K562 (cell line): ENCODE measurements around the gene SLC25A20. TPM values are rescaled to one million over a fixed set of nuclear protein-coding genes. Genes with fewer than 3 reads are reported as not detected.

ENCODE experiments used
- ATAC-seq: fragments of 200-7000 bp; cut with Tn5 transposase; 3 replicates; pipeline ENCODE4 v1.9.1; 2020; ENCODE audit warnings: moderate library complexity
- BruUV-seq: library from RNA; stranded (reverse); fragments of 400-500 nt; replicated peaks from 2 replicates; lab custom pipeline; 2021; lab: Mats Ljungman, UMichigan
- CTCF ChIA-PET: fragments of 300-600 bp; formaldehyde crosslinking; extraction: SDS; loops from one replicate; lab custom pipeline; 2021; ENCODE audit warnings: low intra/inter-chr PET ratio; lab: Yijun Ruan, JAX
- POLR2A ChIA-PET: fragments of 300-600, 350-650 bp; sonication (Branson Sonifier 250); formaldehyde crosslinking; extraction: SDS; loops from one replicate; lab custom pipeline; 2021; ENCODE audit warnings: antibody characterized with exemption, inconsistent platforms; lab: Yijun Ruan, JAX
- DNase-seq, 4 experiments: peaks; one replicate each; pipeline versions ENCODE4 v3.0.0 to v3.0.0-alpha.2; 2011 to 2018; ENCODE audit warnings: low spot score in 3 of 4, mixed read lengths in 3 of 4; ENCODE audit errors: extremely low read depth in 1 of 4
- FAIRE-seq: peaks from 2 replicates; lab custom pipeline; 2011; peaks lifted over from hg19 to GRCh38; lab: Jason Lieb, UNC
- H2AFZ ChIP-seq: 2 replicates; pipeline ENCODE4 v1.6.0; 2011; ENCODE audit warnings: low read depth, low read length, control low read depth, inconsistent platforms
- H3K27ac ChIP-seq: fragments of 200-600 bp; 3 replicates; pipeline ENCODE4 v1.8.0; 2011; ENCODE audit warnings: low read depth, mild to moderate bottlenecking, control low read depth, inconsistent platforms, low read length, moderate library complexity, mixed read lengths; ENCODE audit errors: extremely low read depth
- H3K27me3 ChIP-seq, 2 experiments: fragments of 300-600 bp in 1 of 2; 2 replicates in 1 of 2; 3 replicates in 1 of 2; pipeline versions ENCODE4 v1.6.0 to v1.8.0; 2011; ENCODE audit warnings: inconsistent platforms in 2 of 2, low read length in 2 of 2, mild to moderate bottlenecking in 1 of 2, mixed read lengths in 1 of 2, moderate library complexity in 1 of 2; ENCODE audit not compliant: control insufficient read depth in 2 of 2, insufficient read depth in 2 of 2
- H3K36me3 ChIP-seq: fragments of 300-600 bp; 3 replicates; pipeline ENCODE4 v1.8.0; 2011; ENCODE audit warnings: mild to moderate bottlenecking, low read length, inconsistent platforms; ENCODE audit not compliant: control insufficient read depth, insufficient read depth
- H3K4me1 ChIP-seq, 2 experiments: fragments of 200-600 bp in 1 of 2; replicated peaks in 1 of 2; 2 replicates in 1 of 2; 3 replicates in 1 of 2; pipeline versions ENCODE4 v1.5.1 to v1.8.0; 2011; ENCODE audit warnings: inconsistent platforms in 2 of 2, low read length in 2 of 2, mild to moderate bottlenecking in 1 of 2, mixed read lengths in 1 of 2, moderate library complexity in 1 of 2; ENCODE audit not compliant: control insufficient read depth in 2 of 2, insufficient read depth in 2 of 2
- H3K4me2 ChIP-seq: 2 replicates; pipeline ENCODE4 v1.6.1; 2011; ENCODE audit warnings: low read length, control low read depth, inconsistent platforms, mixed read lengths; ENCODE audit not compliant: insufficient read depth
- H3K4me3 ChIP-seq: fragments of 200-600 bp; sonication (generic), shearing (Covaris generic); 2 replicates; pipeline ENCODE4 v1.5.1; 2016; ENCODE audit warnings: control low read depth, inconsistent platforms
- H3K79me2 ChIP-seq: fragments of 200-600 bp; 3 replicates; pipeline ENCODE4 v1.8.0; 2011; ENCODE audit warnings: low read length, inconsistent platforms; ENCODE audit not compliant: control insufficient read depth, insufficient read depth
- H3K9ac ChIP-seq, 2 experiments: 2 replicates each; pipeline versions ENCODE4 v1.6.0 to v1.6.1; 2011; ENCODE audit warnings: low read depth in 2 of 2, low read length in 2 of 2, control low read depth in 1 of 2, inconsistent platforms in 1 of 2, mild to moderate bottlenecking in 1 of 2, mixed read lengths in 1 of 2; ENCODE audit not compliant: insufficient read depth in 1 of 2
- H3K9me1 ChIP-seq: one replicate; pipeline ENCODE4 v1.6.0; 2011; ENCODE audit warnings: inconsistent platforms, mild to moderate bottlenecking, low read length, moderate library complexity; ENCODE audit not compliant: control insufficient read depth, insufficient read depth
- H3K9me3 ChIP-seq: replicated peaks from 2 replicates; pipeline ENCODE4 v1.5.1; 2011; ENCODE audit warnings: low read depth, low read length, inconsistent platforms; ENCODE audit not compliant: control insufficient read depth, insufficient read depth
- H4K20me1 ChIP-seq: replicated peaks from 2 replicates; pipeline ENCODE4 v1.6.1; 2011; ENCODE audit warnings: low read length, inconsistent platforms, mixed read lengths; ENCODE audit not compliant: control insufficient read depth, insufficient read depth
- ARNT ChIP-seq, 2 experiments: fragments of 450-650 bp; IDR thresholded peaks; 2 replicates each; pipeline ENCODE4 v1.6.1; 2016; ENCODE audit warnings: mild to moderate bottlenecking in 1 of 2
- CHD7 ChIP-seq: fragments of 200-600 bp; sonication (generic); IDR thresholded peaks from one replicate; pipeline ENCODE4 v1.6.1; 2012; ENCODE audit warnings: mild to moderate bottlenecking, low read depth, low read length, inconsistent platforms
- ETS2 ChIP-seq: IDR thresholded peaks from 2 replicates; pipeline ENCODE4 v1.6.1; 2016; ENCODE audit warnings: borderline replicate concordance, missing genetic modification characterization, mild to moderate bottlenecking, moderate library complexity, missing compliant biosample characterization; ENCODE audit not compliant: poor library complexity, severe bottlenecking
- SLC30A9 ChIP-seq: fragments of 250-450 bp; sonication (Bioruptor Pico); IDR thresholded peaks from 2 replicates; pipeline ENCODE4 v1.8.0; 2022; ENCODE audit warnings: mild to moderate bottlenecking, moderate library complexity
- THRA ChIP-seq: fragments of 450-650 bp; IDR thresholded peaks from 2 replicates; pipeline ENCODE4 v1.6.1; 2017; ENCODE audit warnings: mild to moderate bottlenecking, moderate library complexity
- ZZZ3 ChIP-seq: fragments of 450-650 bp; IDR thresholded peaks from 2 replicates; pipeline ENCODE4 v1.6.1; 2016; ENCODE audit warnings: antibody characterized with exemption, mild to moderate bottlenecking, moderate library complexity
- WGBS: fragments of 100-300 bp; shearing (Covaris generic); methylation state at CpG from one replicate; pipeline ENCODE4 v1.1.6; 2016; ENCODE audit warnings: low coverage, mixed read lengths; ENCODE audit not compliant: insufficient coverage; ENCODE audit errors: missing lambda C conversion rate; 5-methylcytosine and 5-hydroxymethylcytosine counted together
- in situ Hi-C: fragments of 300-500 bp; cut with MboI; formaldehyde crosslinking; loops from 4 replicates; pipeline ENCODE4 v1.15.0; 2018; ENCODE audit warnings: inconsistent platforms, mixed read lengths
- intact Hi-C: fragments of 100-400 bp; cut with micrococcal nuclease; formaldehyde crosslinking; loops from 2 replicates; pipeline ENCODE4 v1.14.2; 2022
- polyA plus RNA-seq, 8 experiments: library from polyadenylated mRNA; depleted of rRNA in 4 of 8; stranded (reverse) in 5 of 8; unstranded in 3 of 8; fragments of >200 nt; fragmentation: Nextera tagmentation in 2 of 8; fragmentation: Illumina TruSeq in 1 of 8; extraction: Ambion mirVana in 2 of 8; extraction: Trizol in 1 of 8; gene quantifications; 2 replicates each; pipeline versions ENCODE4 v1.2.1 to v1.2.3, GENCODE V29; 2011 to 2014; ENCODE audit warnings: inconsistent platforms in 1 of 8, missing spikeins in 1 of 8
- total RNA-seq, 7 experiments: library from RNA; depleted of rRNA in 6 of 7; stranded (reverse); fragments of >200 nt in 6 of 7; fragmentation: Illumina TruSeq in 2 of 7; extraction: Trizol in 2 of 7; gene quantifications; 2 replicates each; pipeline versions ENCODE4 v1.2.1 to v1.2.3, GENCODE V29; 2011 to 2021; ENCODE audit warnings: low replicate concordance in 1 of 7

The SLC25A20 gene
- total and polyA plus RNA-seq, 9 of the 15 experiments (the other 6 are each of a cell fraction or from before 2014, with no cell fraction given): 14.3 to 48.1 (median 21.6) TPM

- H3K27me3 ChIP-seq: no peaks in the 10 kb centered on the region
- H3K4me3 ChIP-seq: no peak overlapping the region
- no peak overlapping the region for H2AFZ ChIP-seq
- no peaks in the 10 kb centered on the region for H3K9me3 ChIP-seq
- H3K9me1 ChIP-seq: peaks cover 4% of the 10 kb centered on the region
- no peak overlapping the region for H3K9ac ChIP-seq
- intact Hi-C loops: no loop called here
- WGBS: 71% methylated on average over 5 of the region's 5 CpGs
- no peak for ATAC-seq
- peaks cover 70% of the 10 kb centered on the region for H3K36me3 ChIP-seq
- ChIA-PET CTCF (no interaction called here), POLR2A (interaction anchor here (0.7 to 1.5 kb wide), 4 partner anchors 9 to 226 kb away, joined by 3 to 12 read pairs (median 4); partner anchors contain the start of gene ARIH2)
- TSS peak; percentile 7 for BruUV-seq
- no peak overlapping the region for H3K4me2 ChIP-seq
- DNase-seq: no peak
- in situ Hi-C loops: no loop called here
- H3K79me2 ChIP-seq: peaks cover 91% of the 10 kb centered on the region
- peaks cover 13% of the 10 kb centered on the region for H4K20me1 ChIP-seq
- H3K4me1 ChIP-seq: peaks cover 0 to 17% of the 10 kb centered on the region in 2 experiments; a peak in 4 of 5 replicates
- FAIRE-seq: no peak
- H3K27ac ChIP-seq: peak overlapping the region; percentile 68; the same call in 1 of the 3 replicates
- TF ChIP-seq ETS2 (no peak), SLC30A9 (CRISPR knock-in tag) (no peak), CHD7 (no peak), ZZZ3 (no peak), THRA (no peak), ARNT (IDR thresholded peaks at IDR 0.05) (no peak)
Observed at GRCh38 chr3:48934333-48934991, 35.8 kb upstream of the SLC25A20 start.
